Natural killer cell (primary cell): Measurements from ENCODE around the gene DMP1. TPM values are rescaled to one million over a fixed set of nuclear protein-coding genes. Genes with fewer than 3 reads are reported as not detected.

ENCODE experiments used
- total RNA-seq, 4 donors: library from RNA; stranded (reverse); fragments of 120-200 nt in 1 of 4; gene quantifications; one replicate each; pipeline versions ENCODE4 v1.2.3 to v1.2.4, GENCODE V29; 2013 to 2022

DMP1 gene
- total RNA-seq, 3 donors from 2014 or later (not counting 1 experiment from before 2014, with no cell fraction given), result not detected

Other genes starting within 250 kb of the DMP1 start
- 1 to 10 TPM; 7.3 to 9.6 (median 9.5) TPM for gene NUDT9, start 227.7 kb upstream of the DMP1 start, total RNA-seq
- gene SPARCL1, start 120.9 kb upstream of the DMP1 start, total RNA-seq, result not detected
- not detected for gene DSPP, start 41.8 kb upstream of the DMP1 start, total RNA-seq
- not detected for gene IBSP, start 149.3 kb downstream of the DMP1 start, total RNA-seq
- gene MEPE, start 182.7 kb downstream of the DMP1 start, total RNA-seq, result not detected